C4-2B (cell line): Measurements from ENCODE around the gene NEDD4L.

ENCODE experiments used
- ZFX ChIP-seq: fragments of 450-650 bp; IDR thresholded peaks from 2 replicates; pipeline ENCODE4 v1.6.1; 2017
- TF ChIP-seq, protein P1 (sequence below): fragments of 450-650 bp; conservative IDR thresholded peaks from 2 replicates; pipeline ENCODE4 v1.5.1; 2017; ENCODE audit warnings: mild to moderate bottlenecking

GRCh38 chr18:58221060-58221725 lies 177.2 kb downstream of the NEDD4L start:
- TF ChIP-seq, protein P1, sequence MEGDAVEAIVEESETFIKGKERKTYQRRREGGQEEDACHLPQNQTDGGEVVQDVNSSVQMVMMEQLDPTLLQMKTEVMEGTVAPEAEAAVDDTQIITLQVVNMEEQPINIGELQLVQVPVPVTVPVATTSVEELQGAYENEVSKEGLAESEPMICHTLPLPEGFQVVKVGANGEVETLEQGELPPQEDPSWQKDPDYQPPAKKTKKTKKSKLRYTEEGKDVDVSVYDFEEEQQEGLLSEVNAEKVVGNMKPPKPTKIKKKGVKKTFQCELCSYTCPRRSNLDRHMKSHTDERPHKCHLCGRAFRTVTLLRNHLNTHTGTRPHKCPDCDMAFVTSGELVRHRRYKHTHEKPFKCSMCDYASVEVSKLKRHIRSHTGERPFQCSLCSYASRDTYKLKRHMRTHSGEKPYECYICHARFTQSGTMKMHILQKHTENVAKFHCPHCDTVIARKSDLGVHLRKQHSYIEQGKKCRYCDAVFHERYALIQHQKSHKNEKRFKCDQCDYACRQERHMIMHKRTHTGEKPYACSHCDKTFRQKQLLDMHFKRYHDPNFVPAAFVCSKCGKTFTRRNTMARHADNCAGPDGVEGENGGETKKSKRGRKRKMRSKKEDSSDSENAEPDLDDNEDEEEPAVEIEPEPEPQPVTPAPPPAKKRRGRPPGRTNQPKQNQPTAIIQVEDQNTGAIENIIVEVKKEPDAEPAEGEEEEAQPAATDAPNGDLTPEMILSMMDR: no peak
- no peak for TF ChIP-seq ZFX
